Small intestine (tissue), 16 donors: ENCODE measurements around the gene HBB. TPM values are rescaled to one million over a fixed set of nuclear protein-coding genes. Genes with fewer than 3 reads are reported as not detected.

Experiments
- DNase-seq, 2 donors: peaks; one replicate each; pipeline versions ENCODE4 v3.0.0 to v3.0.0-alpha.2; 2013
- FAIRE-seq: peaks from 2 replicates; lab custom pipeline; 2012; peaks lifted over from hg19 to GRCh38; lab: Jason Lieb, UNC
- H3K27ac ChIP-seq, 3 donors: one replicate each; pipeline ENCODE4 v1.5.1; 2013; ENCODE audit warnings: low read length in 2 of 3, mild to moderate bottlenecking in 2 of 3, control low read depth in 1 of 3, inconsistent platforms in 1 of 3, low read depth in 1 of 3, moderate library complexity in 1 of 3
- H3K27me3 ChIP-seq, 3 donors: one replicate each; pipeline ENCODE4 v1.6.1; 2013; ENCODE audit warnings: low read length in 3 of 3, inconsistent platforms in 1 of 3; ENCODE audit not compliant: control insufficient read depth in 3 of 3, insufficient read depth in 3 of 3
- H3K36me3 ChIP-seq, 3 donors: one replicate each; pipeline ENCODE4 v1.6.1; 2013; ENCODE audit warnings: low read length in 3 of 3, inconsistent platforms in 1 of 3, low read depth in 1 of 3, mild to moderate bottlenecking in 1 of 3, moderate library complexity in 1 of 3; ENCODE audit not compliant: control insufficient read depth in 3 of 3, insufficient read depth in 2 of 3
- H3K4me1 ChIP-seq, 3 donors: one replicate each; pipeline ENCODE4 v1.6.1; 2013; ENCODE audit warnings: low read length in 2 of 3, inconsistent platforms in 1 of 3, low read depth in 1 of 3, mild to moderate bottlenecking in 1 of 3, moderate library complexity in 1 of 3; ENCODE audit not compliant: control insufficient read depth in 3 of 3, insufficient read depth in 2 of 3
- H3K4me3 ChIP-seq, 3 donors: one replicate each; pipeline ENCODE4 v1.5.1; 2013; ENCODE audit warnings: low read length in 3 of 3, control low read depth in 1 of 3, inconsistent platforms in 1 of 3, low read depth in 1 of 3, mild to moderate bottlenecking in 1 of 3, moderate library complexity in 1 of 3
- H3K9me3 ChIP-seq, 2 donors: one replicate each; pipeline ENCODE4 v1.6.1; 2013; ENCODE audit warnings: low read depth in 1 of 2, low read length in 1 of 2; ENCODE audit not compliant: control insufficient read depth in 2 of 2, insufficient read depth in 1 of 2
- WGBS, 3 donors: extraction: QIAGEN DNeasy Blood & Tissue Kit; methylation state at CpG; one replicate each; pipeline ENCODE4 v1.1.7; 2013; 5-methylcytosine and 5-hydroxymethylcytosine counted together
- long read RNA-seq, 10 donors: transcript quantifications; one replicate each; lab custom pipeline, GENCODE V29; 2026
- polyA plus RNA-seq, 4 donors: library from polyadenylated mRNA; stranded (reverse) in 3 of 4; unstranded in 1 of 4; fragments of 200-250 nt in 3 of 4; fragments of 120-200 nt in 1 of 4; gene quantifications; one replicate each; pipeline versions ENCODE4 v1.2.1 to v1.2.3, GENCODE V29; 2013
- donor health status: healthy with polysubstance abuse.
- donor health status: control.
- donor health status: control.
- donor health status: Bipolar disorder and iron deficiency.
- donor health status: healthy.

The HBB gene
- 10 to 100 TPM in 2 of 4 donors, 1 to 10 TPM in 2; 7.4 to 61.4 (median 13.2) TPM for polyA plus RNA-seq
- long read RNA-seq, donor 1, transcript HBB-201 (3 exons, 628 nt): major isoform, 53 of 58 reads
- long read RNA-seq, donor 1, partial matches to known transcripts: 0 of 58 reads
- long read RNA-seq, donor 1, other reads (novel, unspliced or antisense): 0 of 58 reads
- long read RNA-seq, donor 2, transcript HBB-201 (3 exons, 628 nt): major isoform, 31 of 36 reads
- long read RNA-seq, donor 2, transcript HBB-203 (2 exons, 319 nt): minor isoform, 5 of 36 reads
- long read RNA-seq, donor 2, partial matches to known transcripts: 0 of 36 reads
- long read RNA-seq, donor 2, other reads (novel, unspliced or antisense): 0 of 36 reads
- long read RNA-seq, donor 3, transcript HBB-201 (3 exons, 628 nt): major isoform, 32 of 37 reads
- long read RNA-seq, donor 3, partial matches to known transcripts: 0 of 37 reads
- long read RNA-seq, donor 3, other reads (novel, unspliced or antisense): 0 of 37 reads
- long read RNA-seq, donor 4, partial matches to known transcripts: 0 of 4 reads
- long read RNA-seq, donor 4, other reads (novel, unspliced or antisense): 0 of 4 reads
- long read RNA-seq, donor 5, transcript HBB-201 (3 exons, 628 nt): major isoform, 9 of 11 reads
- long read RNA-seq, donor 5, partial matches to known transcripts: 0 of 11 reads
- long read RNA-seq, donor 5, other reads (novel, unspliced or antisense): 0 of 11 reads
- long read RNA-seq, donor 6, transcript HBB-203 (2 exons, 319 nt): minor isoform, 5 of 29 reads
- long read RNA-seq, donor 6, transcript HBB-201 (3 exons, 628 nt): major isoform, 24 of 29 reads
- long read RNA-seq, donor 6, partial matches to known transcripts: 0 of 29 reads
- long read RNA-seq, donor 6, other reads (novel, unspliced or antisense): 0 of 29 reads
- long read RNA-seq, donor 7: 0 reads
- long read RNA-seq, donor 8, transcript HBB-203 (2 exons, 319 nt): minor isoform, 13 of 89 reads
- long read RNA-seq, donor 8, transcript HBB-201 (3 exons, 628 nt): major isoform, 70 of 89 reads
- long read RNA-seq, donor 8, partial matches to known transcripts: 0 of 89 reads
- long read RNA-seq, donor 8, other reads (novel, unspliced or antisense): 6 of 89 reads
- long read RNA-seq, donor 9, transcript HBB-201 (3 exons, 628 nt): major isoform, 18 of 22 reads
- long read RNA-seq, donor 9, partial matches to known transcripts: 0 of 22 reads
- long read RNA-seq, donor 9, other reads (novel, unspliced or antisense): 0 of 22 reads
- long read RNA-seq, donor 10, transcript HBB-201 (3 exons, 628 nt): major isoform, 75 of 87 reads
- long read RNA-seq, donor 10, transcript HBB-203 (2 exons, 319 nt): minor isoform, 12 of 87 reads
- long read RNA-seq, donor 10, partial matches to known transcripts: 0 of 87 reads
- long read RNA-seq, donor 10, other reads (novel, unspliced or antisense): 0 of 87 reads

GRCh38 chr11:5226732-5227310, at the start of gene HBB:
HBB (minus strand) TSS chr11:5227071; CDS start chr11:5227021, 50 bp downstream.
- H3K9me3 ChIP-seq: no peaks in the 10 kb centered on the region
- no peak within 1 kb of the TSS for H3K27ac ChIP-seq
- no peaks in the 10 kb centered on the region for H3K4me1 ChIP-seq
- FAIRE-seq (no peak), DNase-seq (peak in 1 of 2 donors; percentile 23)
- H3K4me3 ChIP-seq: no peak within 1 kb of the TSS
- peaks cover 0 to 1% (median 0%) of the 10 kb centered on the region in 3 donors for H3K27me3 ChIP-seq
- WGBS, 3 donors: 60 to 74% (median 64%) methylated on average over 3 of the region's 3 CpGs
- no peaks in the 10 kb centered on the region for H3K36me3 ChIP-seq

- no peaks in the 10 kb centered on the region for H3K27me3 ChIP-seq
- FAIRE-seq: no peak
- DNase-seq: no peak
- no peaks in the 10 kb centered on the region for H3K36me3 ChIP-seq
- H3K27ac ChIP-seq: no peak overlapping the region
- H3K4me1 ChIP-seq: no peaks in the 10 kb centered on the region
- 57 to 72% (median 60%) methylated on average over 6 of the region's 6 CpGs for WGBS, 3 donors
- no peaks in the 10 kb centered on the region for H3K9me3 ChIP-seq
- no peak overlapping the region for H3K4me3 ChIP-seq
Observed at GRCh38 chr11:5275369-5276110, 48.7 kb upstream of the HBB start.

GRCh38 chr11:5274395-5274794, 47.5 kb upstream of the HBB start:
- H3K4me3 ChIP-seq: no peak overlapping the region
- H3K27ac ChIP-seq: no peak overlapping the region
- 63 to 69% (median 69%) methylated on average over 5 of the region's 5 CpGs for WGBS, 3 donors
- no peak for FAIRE-seq
- DNase-seq: no peak
- H3K4me1 ChIP-seq: no peaks in the 10 kb centered on the region
- no peaks in the 10 kb centered on the region for H3K36me3 ChIP-seq
- no peaks in the 10 kb centered on the region for H3K27me3 ChIP-seq
- no peaks in the 10 kb centered on the region for H3K9me3 ChIP-seq

- DNase-seq (no peak), FAIRE-seq (no peak)
- no peaks in the 10 kb centered on the region for H3K9me3 ChIP-seq
- WGBS, 3 donors: 61 to 73% (median 66%) methylated on average over 4 of the region's 4 CpGs
- no peak overlapping the region for H3K4me3 ChIP-seq
- no peaks in the 10 kb centered on the region for H3K27me3 ChIP-seq
- no peak overlapping the region for H3K27ac ChIP-seq
- no peaks in the 10 kb centered on the region for H3K4me1 ChIP-seq
- no peaks in the 10 kb centered on the region for H3K36me3 ChIP-seq
Observed at GRCh38 chr11:5272395-5273017, 45.6 kb upstream of the HBB start.

- 65 to 78% (median 68%) methylated on average over 4 of the region's 4 CpGs for WGBS, 3 donors
- H3K9me3 ChIP-seq: no peaks in the 10 kb centered on the region
- no peaks in the 10 kb centered on the region for H3K27me3 ChIP-seq
- no peaks in the 10 kb centered on the region for H3K4me1 ChIP-seq
- H3K4me3 ChIP-seq: no peak within 1 kb of the TSS
- H3K27ac ChIP-seq: no peak within 1 kb of the TSS
- no peak for FAIRE-seq
- DNase-seq: no peak
- H3K36me3 ChIP-seq: no peaks in the 10 kb centered on the region
Observed at GRCh38 chr11:5269715-5270147, 42.9 kb upstream of the HBB start, which contains the start of gene HBE1. HBE1 (minus strand) TSS chr11:5269945; CDS start chr11:5269890, 55 bp downstream.

- no peaks in the 10 kb centered on the region for H3K27me3 ChIP-seq
- 71 to 85% (median 83%) methylated on average over 2 of the region's 2 CpGs for WGBS, 3 donors
- FAIRE-seq: no peak
- H3K9me3 ChIP-seq: no peaks in the 10 kb centered on the region
- H3K4me3 ChIP-seq: no peak overlapping the region
- H3K4me1 ChIP-seq: no peaks in the 10 kb centered on the region
- no peaks in the 10 kb centered on the region for H3K36me3 ChIP-seq
- H3K27ac ChIP-seq: no peak overlapping the region
- no peak for DNase-seq
Observed at GRCh38 chr11:5267033-5267563, 40.2 kb upstream of the HBB start.

GRCh38 chr11:5266609-5267008, 39.7 kb upstream of the HBB start:
- Histone ChIP-seq H3K4me3 (no peak overlapping the region), H3K27me3 (no peaks in the 10 kb centered on the region)
- FAIRE-seq: no peak

More at GRCh38 chr11:5266609-5267008, 39.7 kb upstream of the HBB start:
- Histone ChIP-seq H3K27ac (no peak overlapping the region), H3K4me1 (no peaks in the 10 kb centered on the region), H3K9me3 (no peaks in the 10 kb centered on the region), H3K36me3 (no peaks in the 10 kb centered on the region)
- DNase-seq: no peak
